ENCODE results near the gene IKZF3.

IKZF3 gene

DNA sequence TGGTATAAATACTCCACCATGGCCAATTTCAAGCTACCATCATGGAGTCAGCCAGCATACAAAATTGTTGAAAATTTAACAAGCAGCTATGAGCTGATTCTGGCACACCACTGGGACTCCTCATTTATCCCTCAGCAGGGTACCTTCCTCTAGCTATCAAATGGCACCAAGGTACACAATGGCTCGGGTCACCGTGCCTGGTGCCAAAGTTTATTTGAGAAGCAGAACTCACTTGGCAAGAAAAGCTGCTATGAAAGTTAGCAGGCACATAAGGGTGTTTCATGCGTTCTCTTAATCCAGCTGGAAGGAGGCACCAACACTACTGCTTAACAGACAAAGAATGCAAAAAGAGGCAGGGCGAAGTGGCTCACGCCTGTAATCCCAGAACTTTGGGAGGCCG, 51.6 kb downstream of the IKZF3 start:
- Histone ChIP-seq H3K36me3 (ENCODE audit: insufficient read depth, low read length) (no peaks in the 10 kb centered on the region), H3K9ac (ENCODE audit: low read length) (no peak overlapping the region), H3K4me3 (ENCODE audit: low read depth in 1 of 2, low read length in 2 of 2) (no peak overlapping the region), H3K4me1 (ENCODE audit: insufficient read depth, low read length) (no peaks in the 10 kb centered on the region), H3K9me3 (ENCODE audit: low read length) (no peaks in the 10 kb centered on the region), H3K27ac (ENCODE audit: low read depth, low read length) (no peak overlapping the region), H3K27me3 (ENCODE audit: control insufficient read depth in 1 of 2, insufficient read depth in 2 of 2, low read length in 2 of 2) (no peaks in the 10 kb centered on the region)

DNA sequence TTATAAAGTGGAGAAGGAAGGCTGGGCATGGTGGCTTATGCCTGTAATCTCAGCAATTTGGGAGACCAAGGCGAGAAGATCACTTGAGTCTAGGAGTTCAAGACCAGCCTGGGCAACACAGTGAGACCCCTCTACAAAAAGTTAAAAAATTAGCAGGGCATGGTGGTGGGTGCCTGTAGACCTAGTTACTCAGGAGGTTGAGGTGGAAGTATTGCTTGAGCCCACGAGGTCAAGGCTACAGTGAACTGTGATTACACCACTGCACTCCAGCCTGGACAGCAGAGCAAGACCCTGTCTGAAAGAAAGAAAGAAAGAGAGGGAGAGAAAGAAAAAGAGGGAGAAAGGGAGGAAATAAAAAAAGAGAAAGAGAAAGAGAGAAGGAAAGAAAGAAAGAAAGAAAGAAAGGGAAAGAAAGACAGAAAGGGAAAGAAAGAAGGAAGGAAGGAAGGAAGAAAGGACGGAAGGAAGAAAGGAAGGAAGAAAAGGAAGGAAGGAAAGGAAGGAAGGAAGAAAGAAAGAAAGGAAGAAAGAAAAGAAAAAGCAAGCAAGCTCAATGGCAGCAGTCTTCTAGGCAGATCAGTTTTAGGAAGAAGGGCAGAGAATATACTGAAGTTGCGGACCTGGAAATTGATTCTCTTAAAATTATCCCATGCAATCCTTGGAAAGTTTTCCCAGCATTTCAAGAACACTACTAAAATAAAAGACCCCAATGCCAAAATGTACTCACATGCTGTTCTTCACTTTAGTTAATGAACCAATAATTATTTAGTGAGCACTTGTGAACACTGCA, 53.0 kb downstream of the IKZF3 start:
- H3K4me3 ChIP-seq (ENCODE audit: low read depth in 1 of 2, low read length in 2 of 2): no peak overlapping the region
- no peak overlapping the region for H3K9ac ChIP-seq (ENCODE audit: low read length)
- H3K9me3 ChIP-seq (ENCODE audit: low read length): no peaks in the 10 kb centered on the region
- no peaks in the 10 kb centered on the region for H3K36me3 ChIP-seq (ENCODE audit: insufficient read depth, low read length)
- no peaks in the 10 kb centered on the region for H3K27me3 ChIP-seq (ENCODE audit: control insufficient read depth in 1 of 2, insufficient read depth in 2 of 2, low read length in 2 of 2)
- no peak overlapping the region for H3K27ac ChIP-seq (ENCODE audit: low read depth, low read length)
- H3K4me1 ChIP-seq (ENCODE audit: insufficient read depth, low read length): no peaks in the 10 kb centered on the region

DNA sequence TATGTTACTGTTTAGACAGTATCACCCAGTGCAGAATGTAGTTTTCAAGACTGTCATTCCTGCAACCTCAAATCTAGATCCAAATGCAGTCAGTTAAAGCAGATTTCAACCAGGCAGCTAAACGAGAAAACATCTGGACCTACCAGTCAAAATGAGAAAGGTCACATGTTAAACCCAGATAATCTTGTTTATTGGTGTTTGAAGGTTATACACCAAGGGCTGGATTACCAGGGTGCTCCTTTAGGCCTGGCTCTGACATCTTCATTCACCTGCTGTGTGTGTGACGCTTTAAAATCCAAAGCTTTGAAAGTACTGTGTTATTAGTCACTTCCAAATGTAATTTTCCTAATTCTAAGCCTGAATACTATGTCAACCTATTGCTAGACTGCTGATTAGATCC, 54.9 kb downstream of the IKZF3 start:
- no peaks in the 10 kb centered on the region for H3K36me3 ChIP-seq (ENCODE audit: insufficient read depth, low read length)

DNA sequence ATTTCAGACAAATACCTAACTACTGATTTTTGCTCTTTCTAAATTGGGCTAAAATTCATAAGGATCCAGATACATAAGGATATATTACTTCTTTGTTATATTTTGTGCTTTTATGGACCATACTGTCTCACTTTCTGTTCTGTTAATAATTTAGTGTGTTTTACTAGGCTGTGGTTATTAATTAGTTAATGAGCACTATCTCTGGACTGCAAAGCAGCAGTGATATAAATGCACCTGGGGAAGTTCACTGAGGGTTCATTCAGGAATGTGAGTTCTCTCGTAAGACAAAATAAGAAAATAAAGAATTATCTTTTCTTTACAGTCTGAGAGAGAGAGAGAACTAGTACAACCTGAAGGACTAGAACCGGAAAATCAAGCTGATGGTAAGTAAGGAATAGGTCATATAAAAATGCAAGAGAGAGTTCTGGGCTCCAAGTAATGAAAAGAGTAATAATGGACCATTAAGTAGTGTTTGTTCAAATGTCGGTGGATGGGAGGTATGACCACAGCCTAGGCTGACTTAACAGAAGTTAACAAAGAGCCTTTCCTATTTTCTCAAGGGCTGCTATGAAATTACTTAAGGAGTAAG, 55.6 kb downstream of the IKZF3 start:
- Histone ChIP-seq H3K9ac (ENCODE audit: low read length) (no peak overlapping the region), H3K4me1 (ENCODE audit: insufficient read depth, low read length) (no peaks in the 10 kb centered on the region), H3K4me3 (ENCODE audit: low read depth in 1 of 2, low read length in 2 of 2) (no peak overlapping the region), H3K36me3 (ENCODE audit: insufficient read depth, low read length) (no peaks in the 10 kb centered on the region), H3K27ac (ENCODE audit: low read depth, low read length) (no peak overlapping the region), H3K9me3 (ENCODE audit: low read length) (no peaks in the 10 kb centered on the region), H3K27me3 (ENCODE audit: control insufficient read depth in 1 of 2, insufficient read depth in 2 of 2, low read length in 2 of 2) (no peaks in the 10 kb centered on the region)

More for the DNA sequence above, 54.9 kb downstream of the IKZF3 start:
- H3K4me3 ChIP-seq (ENCODE audit: low read depth in 1 of 2, low read length in 2 of 2): no peak overlapping the region
- H3K4me1 ChIP-seq (ENCODE audit: insufficient read depth, low read length): no peaks in the 10 kb centered on the region
- no peaks in the 10 kb centered on the region for H3K27me3 ChIP-seq (ENCODE audit: control insufficient read depth in 1 of 2, insufficient read depth in 2 of 2, low read length in 2 of 2)
- H3K9me3 ChIP-seq (ENCODE audit: low read length): no peaks in the 10 kb centered on the region
- H3K27ac ChIP-seq (ENCODE audit: low read depth, low read length): no peak overlapping the region
- H3K9ac ChIP-seq (ENCODE audit: low read length): no peak overlapping the region

DNA sequence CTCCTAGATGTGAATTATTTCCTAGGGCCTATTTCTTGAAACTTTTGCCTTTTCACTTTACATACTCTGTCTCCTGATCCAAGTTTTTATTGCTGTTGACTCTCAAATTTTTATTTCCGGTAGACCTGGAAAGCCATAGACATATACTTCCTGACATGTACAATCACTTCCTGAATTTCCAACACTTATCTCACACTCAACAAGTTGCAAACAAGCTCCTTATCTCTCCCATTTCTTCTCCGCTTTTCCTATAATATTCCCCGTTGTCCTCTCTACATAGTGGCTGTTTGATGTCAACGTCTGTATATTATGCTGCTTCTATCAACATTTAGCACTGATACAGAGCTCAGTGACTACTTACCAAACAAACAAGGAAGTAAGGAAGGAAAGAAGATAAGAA, 59.3 kb downstream of the IKZF3 start:
- no peak overlapping the region for H3K27ac ChIP-seq (ENCODE audit: low read depth, low read length)
- no peaks in the 10 kb centered on the region for H3K4me1 ChIP-seq (ENCODE audit: insufficient read depth, low read length)
- H3K27me3 ChIP-seq (ENCODE audit: control insufficient read depth in 1 of 2, insufficient read depth in 2 of 2, low read length in 2 of 2): no peaks in the 10 kb centered on the region
- H3K4me3 ChIP-seq (ENCODE audit: low read depth in 1 of 2, low read length in 2 of 2): no peak overlapping the region
- no peaks in the 10 kb centered on the region for H3K9me3 ChIP-seq (ENCODE audit: low read length)
- no peak overlapping the region for H3K9ac ChIP-seq (ENCODE audit: low read length)
- H3K36me3 ChIP-seq (ENCODE audit: insufficient read depth, low read length): no peaks in the 10 kb centered on the region

DNA sequence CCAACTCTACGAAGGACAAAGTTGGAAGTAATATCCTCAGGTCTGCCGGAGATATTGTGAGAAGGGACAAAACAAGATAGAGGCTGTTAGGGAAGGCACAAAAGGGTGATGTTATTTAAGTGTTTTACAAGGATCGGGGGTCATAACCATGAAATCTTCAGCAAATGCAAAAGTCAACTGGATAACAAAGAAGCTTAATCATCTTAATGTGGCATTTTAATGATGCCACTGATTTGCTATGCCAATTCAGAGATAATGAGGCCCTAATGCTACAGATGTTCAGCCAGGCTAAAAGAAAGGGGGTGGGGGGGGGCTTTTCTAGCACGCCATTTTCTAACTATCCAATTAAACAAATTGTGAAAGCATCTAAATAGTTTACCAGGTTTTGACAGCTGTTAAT, 63.1 kb downstream of the IKZF3 start:
- Histone ChIP-seq H3K27me3 (ENCODE audit: control insufficient read depth in 1 of 2, insufficient read depth in 2 of 2, low read length in 2 of 2) (no peaks in the 10 kb centered on the region), H3K27ac (ENCODE audit: low read depth, low read length) (no peak overlapping the region), H3K4me3 (ENCODE audit: low read depth in 1 of 2, low read length in 2 of 2) (no peak overlapping the region), H3K9me3 (ENCODE audit: low read length) (no peaks in the 10 kb centered on the region), H3K9ac (ENCODE audit: low read length) (no peak overlapping the region), H3K36me3 (ENCODE audit: insufficient read depth, low read length) (no peaks in the 10 kb centered on the region), H3K4me1 (ENCODE audit: insufficient read depth, low read length) (no peaks in the 10 kb centered on the region)

DNA sequence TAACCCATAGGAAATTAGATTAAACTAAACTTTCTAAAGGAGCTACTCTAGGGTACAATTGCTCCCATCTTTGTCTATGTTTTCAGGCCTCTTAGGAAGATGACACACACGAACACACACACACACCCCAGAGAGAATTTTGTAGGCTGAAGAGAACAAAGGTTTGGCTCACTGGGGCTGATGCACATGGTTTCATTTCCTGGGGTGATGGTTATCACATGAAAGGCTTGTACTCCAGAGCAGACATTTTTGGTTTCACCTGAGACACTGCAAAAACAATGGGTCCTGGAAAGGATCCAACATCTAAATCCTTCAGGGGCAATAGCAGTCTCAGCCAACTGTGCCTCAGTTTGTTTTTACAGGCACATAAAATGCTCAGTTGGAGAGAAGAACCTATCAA, 63.6 kb downstream of the IKZF3 start:
- no peak overlapping the region for H3K27ac ChIP-seq (ENCODE audit: low read depth, low read length)

DNA sequence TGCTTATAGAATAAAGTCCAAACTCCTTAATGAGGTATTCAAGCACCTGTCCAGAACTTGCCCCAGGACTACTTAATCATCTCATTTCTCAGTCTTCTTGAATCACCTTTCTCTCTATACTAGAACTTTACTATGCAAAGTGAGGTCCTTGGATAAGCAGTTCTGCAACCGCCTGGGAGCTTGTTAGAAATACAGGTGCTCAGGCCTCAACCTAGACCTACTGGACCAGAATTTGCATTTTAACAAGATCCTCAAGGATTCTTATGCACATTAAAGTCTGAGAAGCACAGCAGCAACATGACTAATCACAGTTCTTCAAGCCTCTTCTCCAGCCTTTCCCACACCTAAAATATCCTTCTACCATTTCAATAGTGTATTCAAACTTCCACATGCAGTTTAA, 64.7 kb downstream of the IKZF3 start:
- Histone ChIP-seq H3K4me3 (ENCODE audit: low read depth in 1 of 2, low read length in 2 of 2) (no peak overlapping the region), H3K9me3 (ENCODE audit: low read length) (no peaks in the 10 kb centered on the region), H3K9ac (ENCODE audit: low read length) (no peak overlapping the region), H3K36me3 (ENCODE audit: insufficient read depth, low read length) (no peaks in the 10 kb centered on the region), H3K27ac (ENCODE audit: low read depth, low read length) (no peak overlapping the region), H3K4me1 (ENCODE audit: insufficient read depth, low read length) (no peaks in the 10 kb centered on the region), H3K27me3 (ENCODE audit: control insufficient read depth in 1 of 2, insufficient read depth in 2 of 2, low read length in 2 of 2) (no peaks in the 10 kb centered on the region)

More for the DNA sequence above, 63.6 kb downstream of the IKZF3 start:
- H3K36me3 ChIP-seq (ENCODE audit: insufficient read depth, low read length): no peaks in the 10 kb centered on the region
- no peaks in the 10 kb centered on the region for H3K4me1 ChIP-seq (ENCODE audit: insufficient read depth, low read length)
- H3K9me3 ChIP-seq (ENCODE audit: low read length): no peaks in the 10 kb centered on the region
- no peaks in the 10 kb centered on the region for H3K27me3 ChIP-seq (ENCODE audit: control insufficient read depth in 1 of 2, insufficient read depth in 2 of 2, low read length in 2 of 2)
- no peak overlapping the region for H3K9ac ChIP-seq (ENCODE audit: low read length)
- no peak overlapping the region for H3K4me3 ChIP-seq (ENCODE audit: low read depth in 1 of 2, low read length in 2 of 2)

DNA sequence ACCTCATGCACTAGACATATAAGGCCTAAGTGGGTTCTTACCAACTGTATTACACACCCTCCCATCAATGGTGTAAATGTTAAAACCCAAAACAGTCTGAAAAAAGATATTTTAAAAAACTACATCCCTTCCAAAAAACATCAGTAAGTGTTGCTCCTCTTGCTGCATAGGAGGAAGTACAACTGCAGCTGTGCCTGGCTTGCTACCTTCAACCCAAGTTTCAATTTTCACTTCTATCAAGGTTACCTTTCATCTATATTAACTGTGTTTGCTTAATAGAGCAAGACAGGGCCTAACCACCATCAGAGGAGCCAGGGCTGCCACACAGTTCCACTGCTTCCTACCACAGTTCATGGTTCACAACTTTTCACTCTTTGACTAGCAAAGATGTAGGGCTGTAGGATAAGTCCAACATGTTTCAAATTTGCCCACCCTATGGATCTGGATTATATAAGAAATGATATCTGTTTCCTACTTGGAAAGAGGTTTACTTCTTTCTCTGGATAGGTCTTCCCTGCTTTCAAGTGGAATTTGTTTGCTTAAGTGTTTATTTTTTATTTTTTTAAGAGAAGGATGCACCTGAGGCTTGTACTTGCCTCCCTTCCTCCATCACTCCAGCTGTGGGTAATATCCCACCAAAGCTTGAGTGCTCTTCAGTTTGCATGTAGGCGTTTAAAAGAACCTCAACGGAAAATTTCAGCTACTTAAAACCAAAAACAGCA, 69.7 kb downstream of the IKZF3 start:
- Histone ChIP-seq H3K4me3 (ENCODE audit: low read depth in 1 of 2, low read length in 2 of 2) (no peak overlapping the region), H3K27me3 (ENCODE audit: control insufficient read depth in 1 of 2, insufficient read depth in 2 of 2, low read length in 2 of 2) (peaks cover 0 to 4% of the 10 kb centered on the region in 2 donors), H3K9ac (ENCODE audit: low read length) (no peak overlapping the region), H3K36me3 (ENCODE audit: insufficient read depth, low read length) (no peaks in the 10 kb centered on the region), H3K9me3 (ENCODE audit: low read length) (no peaks in the 10 kb centered on the region), H3K4me1 (ENCODE audit: insufficient read depth, low read length) (no peaks in the 10 kb centered on the region), H3K27ac (ENCODE audit: low read depth, low read length) (no peak overlapping the region)

DNA sequence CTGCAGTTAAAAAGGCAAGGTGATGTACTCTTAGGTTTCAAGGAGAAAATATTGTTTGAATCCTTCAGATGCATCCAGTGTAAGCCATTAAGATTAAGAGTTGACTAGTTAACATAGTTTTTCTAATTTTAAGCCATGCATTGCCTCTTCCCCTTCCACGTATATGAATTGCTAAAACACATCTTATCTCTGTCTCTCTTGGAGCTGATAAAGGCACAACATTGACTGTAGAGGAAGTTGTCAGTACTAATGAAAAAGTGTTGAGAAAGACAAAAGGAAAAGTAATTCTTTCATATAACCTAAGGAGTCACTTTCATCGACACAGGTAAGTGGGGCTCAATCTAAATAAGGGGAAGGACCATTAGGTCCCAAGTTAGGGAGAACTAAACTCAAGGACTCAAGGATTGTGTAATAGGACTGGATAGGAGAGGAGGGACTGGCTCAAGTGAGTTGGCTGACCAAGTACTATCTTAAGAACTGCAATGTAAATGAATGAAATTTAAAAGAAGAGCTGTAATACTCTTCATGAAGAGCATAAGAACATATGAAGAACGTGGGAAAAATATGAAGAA, 70.7 kb downstream of the IKZF3 start:
- H3K27me3 ChIP-seq (ENCODE audit: control insufficient read depth in 1 of 2, insufficient read depth in 2 of 2, low read length in 2 of 2): peaks cover 0 to 4% of the 10 kb centered on the region in 2 donors
- no peaks in the 10 kb centered on the region for H3K36me3 ChIP-seq (ENCODE audit: insufficient read depth, low read length)
- no peaks in the 10 kb centered on the region for H3K4me1 ChIP-seq (ENCODE audit: insufficient read depth, low read length)
- no peak overlapping the region for H3K4me3 ChIP-seq (ENCODE audit: low read depth in 1 of 2, low read length in 2 of 2)
- no peak overlapping the region for H3K27ac ChIP-seq (ENCODE audit: low read depth, low read length)
- H3K9ac ChIP-seq (ENCODE audit: low read length): no peak overlapping the region
- H3K9me3 ChIP-seq (ENCODE audit: low read length): no peaks in the 10 kb centered on the region

DNA sequence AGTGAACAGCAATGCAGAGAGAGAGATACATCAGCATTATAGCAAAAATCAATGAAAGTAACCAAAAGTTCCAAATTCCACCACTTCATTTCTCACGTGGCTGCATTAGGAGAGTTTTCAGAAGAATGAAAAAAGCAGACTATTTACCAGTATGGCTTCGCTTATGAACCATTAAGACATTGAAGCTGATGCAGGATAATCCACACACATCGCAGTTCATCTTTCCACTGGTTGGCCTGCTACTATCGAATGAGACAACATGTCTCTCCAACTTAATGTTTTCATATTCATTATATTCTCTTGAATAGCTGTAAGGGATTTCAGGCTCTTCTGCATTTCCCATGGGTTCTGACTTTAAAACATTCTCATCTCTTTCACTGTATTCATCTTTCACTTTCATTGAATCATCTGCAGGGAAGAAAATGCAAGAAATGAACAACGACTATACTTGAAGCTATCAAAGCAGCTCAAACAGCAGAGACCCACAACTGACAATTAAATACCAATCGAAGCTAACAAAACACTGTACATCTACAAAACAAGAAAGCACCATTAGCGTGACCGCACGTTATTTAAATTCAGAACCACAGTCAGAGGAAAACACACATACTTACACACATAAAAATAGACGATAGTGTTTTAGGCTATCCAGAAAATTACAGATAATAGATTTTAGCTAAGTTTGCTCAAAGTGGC, 71.4 kb downstream of the IKZF3 start:
- no peaks in the 10 kb centered on the region for H3K9me3 ChIP-seq (ENCODE audit: low read length)
- no peak overlapping the region for H3K4me3 ChIP-seq (ENCODE audit: low read depth in 1 of 2, low read length in 2 of 2)
- H3K36me3 ChIP-seq (ENCODE audit: insufficient read depth, low read length): no peaks in the 10 kb centered on the region
- H3K9ac ChIP-seq (ENCODE audit: low read length): no peak overlapping the region
- peaks cover 0 to 4% of the 10 kb centered on the region in 2 donors for H3K27me3 ChIP-seq (ENCODE audit: control insufficient read depth in 1 of 2, insufficient read depth in 2 of 2, low read length in 2 of 2)
- H3K27ac ChIP-seq (ENCODE audit: low read depth, low read length): no peak overlapping the region
- H3K4me1 ChIP-seq (ENCODE audit: insufficient read depth, low read length): no peaks in the 10 kb centered on the region

Measured in muscle layer of colon (tissue), 2 donors.